Neutrophil (primary cell): Measurements from ENCODE around the gene ZSCAN26.
A peak's percentile ranks its signal among the peaks of the same experiment; 100 is the strongest.

Source experiments
- H3K27ac ChIP-seq: fragments of 200-600 bp; sonication (generic); 2 replicates; pipeline ENCODE4 v1.5.1; 2016; ENCODE audit warnings: mild to moderate bottlenecking, moderate library complexity
- H3K27me3 ChIP-seq: fragments of 200-600 bp; sonication (generic); 2 replicates; pipeline ENCODE4 v1.6.0; 2016; ENCODE audit warnings: mild to moderate bottlenecking
- H3K36me3 ChIP-seq: fragments of 200-600 bp; sonication (generic); 2 replicates; pipeline ENCODE4 v1.5.1; 2017
- H3K4me1 ChIP-seq, 2 experiments: fragments of 200-600 bp in 1 of 2; sonication (generic) in 1 of 2; 1 replicate in 1 of 2; 2 replicates in 1 of 2; pipeline versions ENCODE4 v1.5.1 to v1.6.1; 2013 to 2016; ENCODE audit warnings: low read depth in 1 of 2, low read length in 1 of 2, mild to moderate bottlenecking in 1 of 2, moderate library complexity in 1 of 2; ENCODE audit not compliant: control insufficient read depth in 1 of 2, insufficient read depth in 1 of 2
- H3K4me3 ChIP-seq, 2 experiments: fragments of 200-600 bp in 1 of 2; sonication (generic) in 1 of 2; 1 replicate in 1 of 2; 2 replicates in 1 of 2; pipeline ENCODE4 v1.5.1; 2013 to 2016; ENCODE audit warnings: low read depth in 1 of 2, low read length in 1 of 2, mild to moderate bottlenecking in 1 of 2, moderate library complexity in 1 of 2
- H3K9me3 ChIP-seq: fragments of 200-600 bp; sonication (generic); 2 replicates; pipeline ENCODE4 v1.5.1; 2016
- CTCF ChIP-seq: fragments of 200-600 bp; sonication (generic); IDR thresholded peaks from 2 replicates; pipeline ENCODE4 v1.5.1; 2016; ENCODE audit warnings: antibody characterized with exemption

Gene ZSCAN26

DNA sequence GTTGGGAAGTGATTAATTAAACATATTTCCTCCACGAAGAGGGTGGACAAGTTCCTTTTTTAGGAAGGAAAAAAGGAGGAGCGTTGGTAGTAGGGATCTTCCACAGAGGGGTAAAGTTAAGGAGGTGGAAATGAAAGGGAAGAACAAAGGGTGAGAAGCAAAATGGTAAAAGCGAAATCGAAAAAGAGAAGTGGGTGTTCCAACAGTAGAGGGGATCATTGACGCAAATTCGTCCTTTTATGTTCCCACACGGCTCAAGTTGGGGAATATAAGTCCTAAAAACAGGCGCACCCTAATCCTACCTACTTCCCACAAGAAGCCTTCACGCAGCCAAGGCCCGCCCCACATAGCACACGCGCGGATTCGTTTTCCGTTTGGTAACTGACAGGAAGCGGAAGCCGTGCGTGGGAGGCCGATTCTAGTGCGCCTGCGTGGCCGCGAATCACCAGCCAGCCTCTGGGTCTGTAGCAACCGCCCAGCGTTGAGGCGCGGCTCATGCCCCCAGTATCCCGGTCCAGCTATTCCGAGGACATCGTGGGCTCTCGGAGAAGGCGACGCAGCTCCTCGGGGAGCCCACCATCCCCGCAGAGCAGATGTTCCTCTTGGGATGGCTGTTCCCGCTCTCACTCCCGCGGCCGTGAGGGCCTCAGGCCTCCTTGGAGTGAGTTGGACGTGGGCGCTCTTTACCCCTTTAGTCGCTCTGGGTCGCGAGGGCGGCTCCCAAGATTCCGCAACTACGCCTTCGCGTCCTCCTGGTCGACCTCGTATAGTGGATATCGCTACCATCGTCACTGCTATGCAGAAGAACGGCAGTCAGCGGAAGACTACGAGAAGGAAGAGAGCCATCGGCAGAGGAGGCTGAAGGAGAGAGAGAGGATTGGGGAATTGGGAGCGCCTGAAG lies 7.8 kb upstream of the ZSCAN26 start, which contains the start of gene NKAPL:
Gene NKAPL, plus strand, starts transcription at position 421 of the 901 bp plus-strand sequence. Its CDS starts 75 bp downstream, at position 496.
- Histone ChIP-seq H3K9me3 (no peaks in the 10 kb centered on the region), H3K27ac (peak within 1 kb of the TSS; percentile 58), H3K27me3 (peaks cover 34% of the 10 kb centered on the region), H3K36me3 (no peaks in the 10 kb centered on the region), H3K4me1 (peaks cover 3 to 13% of the 10 kb centered on the region in 2 experiments), H3K4me3 (peak within 1 kb of the TSS; percentile 53 to 54)
- no peak for TF ChIP-seq CTCF

DNA sequence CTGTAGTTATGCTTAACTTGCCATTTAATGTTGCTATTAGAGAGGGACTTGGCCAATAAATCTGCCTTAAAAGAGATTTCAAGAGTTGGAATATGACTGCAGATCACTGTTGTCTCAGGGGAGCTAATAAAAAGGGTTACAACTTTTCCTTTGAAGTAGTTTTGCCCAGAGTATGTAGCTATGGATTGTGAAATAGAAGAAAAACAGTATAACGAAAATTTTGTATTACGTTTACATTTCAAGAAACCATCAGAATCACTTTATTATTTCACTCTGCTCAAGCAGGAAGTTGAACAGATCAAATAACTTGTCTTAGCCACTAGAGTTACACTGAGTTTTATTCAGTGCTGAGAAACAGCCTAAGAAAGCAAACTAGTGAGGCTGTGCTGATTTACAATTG lies 3.0 kb upstream of the ZSCAN26 start:
- peaks cover 44% of the 10 kb centered on the region for H3K27me3 ChIP-seq
- H3K4me3 ChIP-seq = no peak overlapping the region
- no peak overlapping the region for H3K27ac ChIP-seq
- peaks cover 9 to 21% of the 10 kb centered on the region in 2 experiments for H3K4me1 ChIP-seq
- no peaks in the 10 kb centered on the region for H3K36me3 ChIP-seq
- H3K9me3 ChIP-seq = no peaks in the 10 kb centered on the region
- no peak for TF ChIP-seq CTCF

DNA sequence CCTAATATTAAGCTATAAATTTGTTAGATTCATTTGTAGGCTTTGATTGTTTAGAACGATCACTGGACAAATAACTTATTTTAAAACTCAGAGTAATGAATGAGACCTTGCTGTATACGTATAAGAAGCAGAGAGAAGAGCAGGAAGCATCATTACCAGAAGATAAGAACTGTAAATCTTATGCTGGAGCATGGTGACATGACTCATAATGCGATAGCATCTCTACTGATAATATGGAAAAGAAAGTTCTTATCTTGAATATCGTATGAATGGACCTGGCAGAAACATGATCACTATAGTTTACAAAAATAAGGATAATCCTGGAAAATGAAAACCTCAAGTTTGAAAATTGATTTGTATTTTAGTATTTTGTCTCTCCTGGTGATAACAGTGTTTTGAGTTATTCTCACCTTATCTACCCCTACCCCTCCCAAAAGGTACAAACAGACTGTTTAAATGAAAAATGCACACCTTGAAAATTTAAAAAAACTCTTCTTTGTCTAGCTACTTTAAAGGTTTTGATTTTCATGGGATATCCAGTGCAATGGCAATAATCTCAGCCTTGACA lies 2.0 kb upstream of the ZSCAN26 start:
- no peak for TF ChIP-seq CTCF
- peaks cover 9 to 14% of the 10 kb centered on the region in 2 experiments for H3K4me1 ChIP-seq
- H3K27ac ChIP-seq = no peak overlapping the region
- no peak overlapping the region for H3K4me3 ChIP-seq
- no peaks in the 10 kb centered on the region for H3K36me3 ChIP-seq
- H3K27me3 ChIP-seq = peaks cover 44% of the 10 kb centered on the region
- H3K9me3 ChIP-seq = no peaks in the 10 kb centered on the region

DNA sequence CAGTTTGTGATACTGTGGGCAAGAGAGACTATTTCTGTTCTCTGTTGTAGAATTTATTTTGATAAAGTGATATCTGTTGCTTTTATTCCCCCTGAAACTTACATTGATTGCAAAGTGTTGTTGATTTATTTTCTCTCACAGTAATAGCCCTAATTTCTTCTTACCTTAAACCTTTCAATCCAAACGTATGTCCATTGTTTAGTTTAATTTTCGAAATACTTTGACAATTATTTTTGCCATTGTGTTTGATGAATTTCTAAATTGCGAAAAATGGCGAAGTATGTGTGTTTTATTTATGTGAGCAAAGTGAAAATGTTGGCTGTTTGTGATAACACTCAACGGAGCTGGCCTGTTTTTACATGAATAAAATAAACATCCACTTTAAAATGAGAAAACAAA lies 381 bp upstream of the ZSCAN26 start:
- no peak for TF ChIP-seq CTCF
- Histone ChIP-seq H3K36me3 (no peaks in the 10 kb centered on the region), H3K4me3 (peak overlapping the region; percentile 65 to 70), H3K27me3 (peaks cover 34% of the 10 kb centered on the region), H3K4me1 (peaks cover 9 to 14% of the 10 kb centered on the region in 2 experiments), H3K27ac (no peak overlapping the region), H3K9me3 (no peaks in the 10 kb centered on the region)

DNA sequence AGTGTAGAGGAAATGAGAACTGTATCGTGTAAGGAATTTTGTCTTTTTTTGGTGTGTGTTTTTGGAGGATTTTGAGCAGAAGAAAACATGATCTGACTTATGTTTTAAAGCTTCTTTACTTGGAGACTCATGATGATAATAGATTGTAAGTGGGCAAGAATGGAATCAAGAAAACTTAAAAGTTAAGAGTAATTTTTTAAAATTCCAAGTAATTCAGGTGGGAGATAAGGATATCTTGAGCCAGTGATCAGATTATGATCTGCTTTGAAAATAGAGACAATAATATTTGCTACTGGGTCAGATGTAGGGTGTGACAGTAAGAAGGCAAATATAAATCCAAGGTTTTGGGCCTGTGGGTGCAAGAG lies 734 bp downstream of the ZSCAN26 start:
- Histone ChIP-seq H3K27me3 (peaks cover 24% of the 10 kb centered on the region), H3K27ac (no peak overlapping the region), H3K36me3 (peaks cover 10% of the 10 kb centered on the region), H3K9me3 (no peaks in the 10 kb centered on the region), H3K4me3 (peak overlapping the region; percentile 65 to 70), H3K4me1 (peaks cover 9 to 14% of the 10 kb centered on the region in 2 experiments)
- no peak for TF ChIP-seq CTCF
